GM13976 (cell line): ENCODE measurements around the gene ADGRG7.
A peak's percentile ranks its signal among the peaks of the same experiment; 100 is the strongest.

Experiments
- DNase-seq: peaks from one replicate; pipeline ENCODE4 v3.0.0; 2012; ENCODE audit warnings: low spot score
- CTCF ChIP-seq: IDR thresholded peaks from 2 replicates; pipeline ENCODE4 v1.5.1; 2012; ENCODE audit warnings: borderline replicate concordance, mild to moderate bottlenecking; ENCODE audit not compliant: insufficient read depth; ENCODE audit errors: extremely low read depth, missing control alignments, control extremely low read depth
- in situ Hi-C: fragments of 300-500 bp; cut with MboI; formaldehyde crosslinking; loops from one replicate; pipeline ENCODE4 v1.12.0; 2022; ENCODE audit warnings: low sequenced_read_pairs, mixed read lengths, inconsistent platforms; ENCODE audit not compliant: unreplicated experiment

Gene ADGRG7

GRCh38 chr3:100730524-100730923 is 121.1 kb downstream of the ADGRG7 start:
- TF ChIP-seq CTCF: no peak
- DNase-seq: no peak
- in situ Hi-C loops: no loop called here

DNA sequence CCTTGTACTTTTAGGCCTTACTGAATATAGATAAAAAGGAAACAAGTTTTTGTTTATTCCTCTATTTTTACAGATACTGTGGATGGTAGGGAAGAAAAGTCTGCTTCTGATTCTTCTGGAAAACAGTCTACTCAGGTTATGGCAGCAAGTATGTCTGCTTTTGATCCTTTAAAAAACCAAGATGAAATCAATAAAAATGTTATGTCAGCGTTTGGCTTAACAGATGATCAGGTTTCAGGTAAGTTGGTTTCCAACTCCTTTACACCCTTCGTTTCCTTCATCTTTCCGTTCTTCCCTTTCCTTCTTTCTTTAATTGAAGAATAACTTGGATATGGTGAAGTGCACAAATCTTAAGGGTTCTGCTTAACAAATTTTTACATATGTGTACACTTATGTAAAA is 123.0 kb downstream of the ADGRG7 start:
- TF ChIP-seq CTCF: no peak
- in situ Hi-C loops: no loop called here

GRCh38 chr3:100737334-100737733 is 127.9 kb downstream of the ADGRG7 start:
- in situ Hi-C loops: no loop called here
- DNase-seq: no peak
- TF ChIP-seq CTCF: peak; percentile 10

More for the DNA sequence above, 123.0 kb downstream of the ADGRG7 start:
- no peak for DNase-seq

DNA sequence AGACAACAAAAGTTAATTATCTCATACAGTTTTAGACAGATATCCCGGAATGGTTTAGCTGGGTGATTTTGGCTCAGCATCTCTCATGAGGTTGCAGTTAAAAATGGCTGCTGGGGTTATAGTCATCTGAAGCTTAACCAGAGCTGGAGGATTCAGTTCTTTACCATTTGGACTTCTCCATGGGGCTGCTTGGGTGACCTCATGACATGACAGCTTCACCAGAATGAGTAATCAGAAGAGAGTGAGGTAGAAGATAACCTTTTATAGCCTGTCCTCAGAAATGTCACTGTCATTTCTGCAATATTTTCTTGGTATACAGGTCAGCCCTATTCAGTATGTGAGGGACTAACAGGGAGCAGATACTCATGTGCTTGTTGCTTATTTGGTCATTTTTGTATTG is 130.8 kb downstream of the ADGRG7 start:
- in situ Hi-C loops: no loop called here
- TF ChIP-seq CTCF: no peak

GRCh38 chr3:100743535-100743934 is 134.1 kb downstream of the ADGRG7 start:
- DNase-seq: no peak
- in situ Hi-C loops: no loop called here
- TF ChIP-seq CTCF: no peak

More for the DNA sequence above, 130.8 kb downstream of the ADGRG7 start:
- no peak for DNase-seq

DNA sequence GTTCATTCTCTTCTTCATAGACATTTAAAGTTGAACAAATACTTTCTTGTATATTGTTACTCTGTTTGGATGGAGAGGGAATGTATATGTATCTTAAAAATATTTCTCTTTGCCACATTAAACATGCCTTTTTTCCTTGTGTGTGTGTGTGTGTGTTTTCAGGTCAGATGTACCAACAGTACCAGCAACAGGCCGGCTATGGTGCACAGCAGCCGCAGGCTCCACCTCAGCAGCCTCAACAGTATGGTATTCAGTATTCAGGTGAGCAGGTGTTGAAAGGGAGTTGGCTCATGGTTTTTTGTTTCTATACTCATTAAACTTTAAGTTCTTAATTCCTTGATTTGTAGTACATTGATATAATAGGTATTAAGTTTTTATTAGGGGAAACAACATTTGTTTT is 135.3 kb downstream of the ADGRG7 start:
- TF ChIP-seq CTCF: no peak
- in situ Hi-C loops: no loop called here
- DNase-seq: no peak
